OCI-M2 (cell line): ENCODE data around the gene ZNG1B.
"Not testable (repeated sequence)": the region's sequence is repeated elsewhere in the genome, so short reads cannot be mapped to it uniquely, and the experiment has no call there.

Source experiments
- DNase-seq: peaks from one replicate; lab custom pipeline; 2025; ENCODE audit not compliant: unreplicated experiment; lab: John Stamatoyannopoulos, UW

ZNG1B gene

DNA sequence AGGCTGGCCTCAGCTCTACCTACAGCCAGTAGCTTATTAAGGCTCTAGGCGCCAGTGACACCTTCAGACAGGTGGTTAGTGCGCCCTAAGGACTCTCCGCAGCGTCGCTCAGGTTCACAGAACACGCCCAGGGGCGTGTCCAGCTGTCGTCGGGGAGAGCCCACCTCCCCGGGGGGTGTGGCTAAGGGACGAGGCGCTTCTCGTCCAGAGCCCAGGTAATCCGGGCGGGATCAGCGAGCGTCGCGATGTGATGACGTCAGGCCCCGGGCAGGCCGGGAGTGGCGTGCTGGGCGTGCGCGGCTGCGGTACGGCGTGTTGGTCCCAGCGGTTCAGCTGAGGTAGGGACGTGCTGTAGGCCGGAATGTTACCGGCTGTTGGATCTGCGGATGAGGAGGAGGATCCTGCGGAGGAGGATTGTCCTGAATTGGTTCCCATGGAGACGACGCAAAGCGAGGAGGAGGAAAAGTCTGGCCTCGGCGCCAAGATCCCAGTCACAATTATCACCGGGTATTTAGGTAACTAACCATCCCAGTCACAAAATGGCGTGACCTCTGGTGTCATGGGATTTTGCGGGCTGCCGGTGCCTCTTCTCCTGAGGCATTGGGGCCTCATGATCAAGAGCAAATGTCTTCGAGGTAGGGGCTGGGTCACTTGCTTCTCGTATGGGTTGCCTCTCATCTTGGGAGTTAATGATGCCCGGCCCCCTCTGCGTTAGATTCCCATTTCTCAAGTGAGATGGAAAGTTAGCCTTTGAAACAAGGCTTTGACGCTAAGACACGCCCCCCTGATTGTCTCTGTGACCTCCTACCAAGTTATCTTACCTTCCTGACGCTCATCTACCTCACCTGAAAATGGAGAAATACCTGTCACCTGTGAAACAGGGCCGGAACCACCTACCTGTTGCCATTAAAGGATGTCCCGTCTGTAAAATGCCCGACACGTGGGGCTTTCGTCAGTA, at the start of gene ZNG1B:
Gene ZNG1B, plus strand, starts transcription at position 184 of the 958 bp plus-strand sequence. Its CDS starts 178 bp downstream, at position 362.
- not testable (repeated sequence) for DNase-seq

DNA sequence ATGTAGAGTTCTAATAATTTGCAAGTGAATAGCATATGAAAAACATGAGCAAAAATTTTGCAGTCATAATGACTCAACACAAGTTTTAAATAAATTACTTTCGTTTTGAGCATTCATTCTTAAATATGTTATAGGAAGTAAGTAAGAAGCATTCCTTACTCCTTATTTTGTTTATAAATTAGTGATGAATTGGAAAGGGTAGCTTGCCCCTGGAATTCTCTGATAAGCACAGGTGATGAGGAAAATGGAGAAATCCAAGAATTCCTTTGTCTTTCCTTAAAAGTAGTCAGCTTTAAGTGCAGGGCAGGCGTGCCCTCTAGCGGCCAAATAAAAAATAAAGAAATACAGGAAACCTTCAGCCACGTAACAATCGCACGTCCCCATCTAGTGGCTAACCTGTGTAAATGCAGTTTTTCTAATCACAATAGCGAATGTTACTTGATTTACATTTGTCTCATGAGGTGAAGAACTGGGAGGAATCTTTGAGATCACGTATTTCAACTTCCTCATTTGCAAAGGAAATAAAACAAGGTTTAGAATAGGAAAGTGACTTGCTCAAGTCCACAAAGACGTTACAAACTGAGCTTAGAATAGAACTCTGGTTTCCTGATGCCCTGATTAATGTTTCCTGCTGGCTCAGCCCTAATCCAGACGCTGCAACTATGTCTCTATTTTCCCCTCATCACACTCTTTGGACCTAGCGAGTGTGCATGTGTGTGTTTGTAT, 47.2 kb upstream of the ZNG1B start:
- no peak for DNase-seq

DNA sequence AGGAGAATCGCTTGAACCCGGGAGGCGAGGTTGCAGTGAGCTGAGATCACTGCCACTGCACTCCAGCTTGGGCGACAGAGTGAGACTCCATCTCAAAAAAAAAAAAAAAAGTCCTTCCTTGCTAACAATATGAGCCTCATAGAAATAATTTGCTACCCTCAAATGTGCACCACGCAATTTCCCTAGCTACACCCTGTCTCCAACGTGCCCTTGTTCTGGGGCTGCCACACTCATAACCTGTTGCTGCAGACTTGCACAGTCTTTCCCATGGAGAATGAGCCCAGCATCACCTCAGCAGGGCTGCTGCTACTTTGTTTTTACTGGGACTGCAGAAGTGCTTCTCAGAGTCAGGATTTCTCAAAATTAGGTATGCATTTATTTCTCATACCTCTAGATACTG, 46.4 kb upstream of the ZNG1B start:
- DNase-seq: no peak

DNA sequence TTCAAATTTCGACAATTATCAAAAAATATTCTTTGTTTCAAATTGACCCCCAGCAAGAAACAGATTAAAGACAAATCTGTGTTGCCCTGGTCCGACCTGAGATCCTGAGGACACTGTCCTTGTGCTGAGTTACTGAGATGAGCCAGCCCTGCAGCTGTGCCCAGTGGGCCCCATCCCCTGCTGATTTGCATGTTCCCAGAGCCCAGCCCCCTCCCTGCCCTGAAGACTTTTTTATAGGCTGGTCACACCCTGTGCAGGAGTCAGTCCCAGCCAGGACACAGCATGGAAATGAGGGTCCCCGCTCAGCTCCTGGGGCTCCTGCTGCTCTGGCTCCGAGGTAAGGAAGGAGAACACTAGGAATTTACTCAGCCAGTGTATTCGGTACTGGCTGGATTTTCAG, 31.4 kb upstream of the ZNG1B start:
- DNase-seq: no peak

DNA sequence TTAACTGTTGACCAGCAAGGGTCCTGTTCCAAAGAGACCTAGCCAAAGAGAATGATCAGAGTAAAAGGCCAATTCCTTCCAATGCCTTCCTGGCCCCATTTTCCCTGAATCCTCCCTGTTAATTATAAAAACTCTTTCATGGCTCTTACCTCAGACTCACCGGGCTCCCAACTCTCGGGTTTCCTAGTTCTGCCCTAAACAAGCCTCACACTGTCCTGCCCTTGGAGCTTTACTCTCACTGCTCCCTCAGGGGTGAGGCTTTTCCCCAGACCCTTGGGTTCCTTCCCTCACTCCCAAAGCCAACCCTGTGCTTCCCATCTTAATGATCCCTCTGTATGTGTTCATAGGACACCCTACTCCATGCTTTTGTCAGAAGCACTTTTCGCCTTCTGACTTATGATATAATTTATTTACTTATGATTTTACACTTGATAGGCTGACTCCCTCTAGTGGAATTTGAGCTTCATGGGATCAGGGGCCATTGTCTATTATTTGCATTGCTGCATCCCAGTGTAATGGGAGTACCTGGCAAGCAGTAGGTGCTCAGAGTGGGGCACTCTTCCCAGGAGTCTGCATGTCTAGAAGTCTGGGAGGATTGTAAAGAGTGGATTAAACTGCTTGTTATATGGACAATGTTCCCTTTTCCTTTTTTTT, 29.9 kb upstream of the ZNG1B start:
- DNase-seq: no peak

DNA sequence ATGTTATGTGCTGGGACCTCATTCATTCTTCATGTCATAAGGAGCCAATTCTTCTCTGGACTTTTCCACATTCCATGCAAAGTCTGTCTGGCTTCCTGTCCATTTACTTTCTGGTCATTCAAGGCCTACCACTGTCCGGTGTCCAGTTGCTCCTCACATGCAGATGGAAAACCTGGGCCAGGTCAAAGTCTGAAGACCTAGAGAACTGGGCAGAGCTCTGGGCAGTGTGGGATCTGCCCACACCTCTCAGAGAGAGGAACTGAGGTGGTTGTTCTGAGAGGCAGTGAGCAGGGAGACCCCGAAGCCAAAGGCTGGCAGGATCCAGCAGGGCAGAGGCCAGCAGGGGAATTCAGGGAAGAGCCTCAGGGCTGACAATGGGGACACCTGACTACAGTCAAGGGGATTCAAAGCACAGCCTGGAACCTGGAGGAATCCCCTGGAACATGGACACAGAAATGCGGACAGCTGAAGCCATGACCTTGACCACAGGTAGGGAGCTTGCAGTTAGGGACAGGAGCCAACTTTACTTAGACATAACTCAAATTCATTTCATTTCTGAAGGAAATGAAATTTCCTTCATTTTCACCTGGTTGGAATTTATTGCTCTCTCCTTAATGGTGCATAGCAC, 25.7 kb upstream of the ZNG1B start:
- not testable (repeated sequence) for DNase-seq

DNA sequence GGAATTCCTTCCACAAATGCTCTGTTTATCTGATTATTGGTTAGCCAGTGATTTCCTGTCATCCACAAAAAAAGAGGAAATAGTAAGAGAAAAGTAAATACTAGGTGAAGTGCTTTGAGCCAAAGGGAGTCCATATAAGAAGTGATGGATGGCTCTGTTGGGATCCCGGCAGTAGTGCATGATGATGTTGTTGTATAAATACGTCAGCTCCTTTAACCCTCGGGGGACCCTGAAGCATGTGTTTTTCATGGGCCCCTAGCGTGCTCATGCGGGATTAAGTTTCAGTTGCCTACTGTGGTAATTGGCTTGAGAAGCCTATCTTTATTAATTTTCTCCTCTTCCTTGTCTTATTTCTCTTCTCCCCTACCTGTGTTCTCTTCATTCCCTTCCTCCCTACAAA, 24.7 kb upstream of the ZNG1B start:
- DNase-seq: not testable (repeated sequence)

DNA sequence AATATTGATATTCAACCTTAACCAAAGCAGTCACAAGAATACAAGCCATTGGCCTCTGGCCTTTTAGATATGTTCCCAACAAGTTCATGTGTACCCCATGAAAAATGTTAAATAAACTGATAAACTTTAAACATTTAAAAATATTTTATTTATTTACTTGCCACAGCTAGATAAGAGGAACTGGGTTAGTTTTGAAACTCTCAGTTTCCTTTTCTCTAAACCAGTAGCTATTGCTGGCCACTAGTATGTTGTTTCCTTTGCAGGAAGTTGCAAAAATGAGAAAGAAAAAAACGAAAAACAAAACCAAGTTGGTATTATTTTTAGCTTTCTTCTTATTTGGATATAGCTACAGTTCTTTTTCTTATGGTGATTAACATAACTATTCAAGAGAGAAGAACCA, 5.7 kb upstream of the ZNG1B start:
- DNase-seq: not testable (repeated sequence)

DNA sequence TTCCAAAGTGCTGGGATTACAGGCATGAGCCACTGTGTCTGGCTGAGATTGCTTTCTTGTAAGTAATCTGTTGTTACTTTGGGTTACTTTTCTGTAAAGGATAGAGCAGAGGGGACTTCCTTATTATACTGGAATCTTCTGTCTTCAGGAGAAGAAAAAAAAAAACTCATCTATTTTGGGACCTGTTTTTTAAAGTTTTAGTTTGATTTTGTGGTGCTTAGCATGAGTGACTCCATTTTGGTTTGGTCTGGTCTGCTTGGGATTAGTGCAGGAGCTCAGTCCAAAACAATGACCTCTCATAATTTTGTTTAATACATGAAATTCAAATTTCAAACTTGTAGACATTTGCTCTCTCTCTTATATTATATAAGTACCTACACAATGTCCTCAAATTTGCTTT, 4.0 kb upstream of the ZNG1B start:
- DNase-seq: not testable (repeated sequence)

DNA sequence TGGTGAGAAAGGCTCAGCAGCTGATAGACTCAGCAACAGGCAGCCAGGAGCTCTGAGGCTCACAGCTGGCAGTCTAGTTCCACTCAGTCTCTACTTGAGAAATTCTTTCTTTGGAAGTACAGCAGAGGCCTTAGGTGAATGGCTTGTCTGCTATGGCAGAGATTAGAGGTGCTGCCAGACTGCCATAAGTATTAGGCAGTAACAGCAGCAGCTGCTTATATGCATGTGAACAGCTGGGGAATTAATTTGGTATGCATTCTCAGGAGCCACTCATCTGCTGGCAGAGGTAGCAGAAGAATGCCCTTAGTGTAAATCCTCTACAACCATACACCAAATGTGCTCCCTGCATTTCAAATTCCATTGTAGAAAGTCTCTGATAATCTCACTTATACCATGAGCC, 28.3 kb downstream of the ZNG1B start:
- DNase-seq: not testable (repeated sequence)

DNA sequence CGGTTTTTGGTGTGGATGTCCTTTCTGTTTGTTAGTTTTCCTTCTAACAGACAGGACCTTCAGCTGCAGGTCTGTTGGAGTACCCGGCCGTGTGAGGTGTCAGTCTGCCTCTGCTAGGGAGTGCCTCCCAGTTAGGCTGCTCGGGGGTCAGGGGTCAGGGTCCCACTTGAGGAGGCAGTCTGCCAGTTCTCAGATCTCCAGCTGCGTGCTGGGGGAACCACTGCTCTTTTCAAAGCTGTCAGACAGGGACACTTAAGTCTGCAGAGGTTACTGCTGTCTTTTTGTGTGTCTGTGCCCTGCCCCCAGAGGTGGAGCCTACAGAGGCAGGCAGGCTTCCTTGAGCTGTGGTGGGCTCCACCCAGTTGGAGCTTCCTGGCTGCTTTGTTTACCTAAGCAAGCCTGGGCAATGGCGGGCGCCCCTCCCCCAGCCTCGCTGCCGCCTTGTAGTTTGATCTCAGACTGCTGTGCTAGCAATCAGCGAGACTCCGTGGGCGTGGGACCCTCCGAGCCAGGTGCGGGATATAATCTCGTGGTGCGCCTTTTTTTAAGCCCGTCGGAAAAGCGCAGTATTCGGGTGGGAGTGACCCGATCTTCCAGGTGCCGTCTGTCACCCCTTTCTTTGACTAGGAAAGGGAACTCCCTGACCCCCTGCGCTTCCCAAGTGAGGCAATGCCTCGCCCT, 39.3 kb downstream of the ZNG1B start:
- DNase-seq: not testable (repeated sequence)

DNA sequence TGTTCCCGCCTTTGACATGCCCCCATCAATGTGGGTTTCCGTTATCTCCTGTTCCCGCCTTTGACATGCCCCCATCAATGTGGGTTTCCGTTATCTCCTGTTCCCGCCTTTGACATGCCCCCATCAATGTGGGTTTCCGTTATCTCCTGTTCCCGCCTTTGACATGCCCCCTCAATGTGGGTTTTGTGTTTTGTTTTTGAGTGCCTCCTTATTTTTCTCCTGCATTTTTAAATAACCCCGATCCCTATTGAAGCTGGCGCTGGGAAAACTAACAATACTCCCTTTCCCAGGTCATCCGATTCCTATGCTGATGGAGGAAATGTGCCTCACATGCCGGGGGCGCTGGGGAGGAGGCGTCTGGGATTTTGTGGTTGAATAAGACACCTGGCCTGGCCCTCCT, 59.0 kb downstream of the ZNG1B start:
- DNase-seq: not testable (repeated sequence)

DNA sequence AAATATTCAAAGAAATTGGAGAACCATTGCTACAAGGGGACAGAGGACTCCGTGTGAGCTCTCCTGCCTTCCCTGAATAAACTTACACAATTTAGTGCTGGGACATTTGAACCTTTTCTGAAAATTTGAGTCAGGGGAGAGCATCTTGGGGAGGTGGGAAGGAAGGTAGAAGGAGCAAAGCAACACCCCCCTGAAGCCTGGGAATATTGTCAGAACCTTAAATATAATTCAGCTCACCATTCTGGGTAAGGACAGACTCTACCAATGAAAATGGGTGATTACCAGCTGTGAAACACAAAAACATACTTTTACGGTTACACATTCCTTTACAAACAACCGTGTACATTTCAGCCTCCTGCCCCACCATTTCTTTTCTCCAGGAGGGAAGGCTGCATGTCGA, 60.9 kb downstream of the ZNG1B start, which contains the start of gene FOXD4L1:
Gene FOXD4L1, plus strand, starts transcription at position 301 of the 400 bp plus-strand sequence. CDS start 592 bp downstream, outside the sequence.
- not testable (repeated sequence) for DNase-seq

DNA sequence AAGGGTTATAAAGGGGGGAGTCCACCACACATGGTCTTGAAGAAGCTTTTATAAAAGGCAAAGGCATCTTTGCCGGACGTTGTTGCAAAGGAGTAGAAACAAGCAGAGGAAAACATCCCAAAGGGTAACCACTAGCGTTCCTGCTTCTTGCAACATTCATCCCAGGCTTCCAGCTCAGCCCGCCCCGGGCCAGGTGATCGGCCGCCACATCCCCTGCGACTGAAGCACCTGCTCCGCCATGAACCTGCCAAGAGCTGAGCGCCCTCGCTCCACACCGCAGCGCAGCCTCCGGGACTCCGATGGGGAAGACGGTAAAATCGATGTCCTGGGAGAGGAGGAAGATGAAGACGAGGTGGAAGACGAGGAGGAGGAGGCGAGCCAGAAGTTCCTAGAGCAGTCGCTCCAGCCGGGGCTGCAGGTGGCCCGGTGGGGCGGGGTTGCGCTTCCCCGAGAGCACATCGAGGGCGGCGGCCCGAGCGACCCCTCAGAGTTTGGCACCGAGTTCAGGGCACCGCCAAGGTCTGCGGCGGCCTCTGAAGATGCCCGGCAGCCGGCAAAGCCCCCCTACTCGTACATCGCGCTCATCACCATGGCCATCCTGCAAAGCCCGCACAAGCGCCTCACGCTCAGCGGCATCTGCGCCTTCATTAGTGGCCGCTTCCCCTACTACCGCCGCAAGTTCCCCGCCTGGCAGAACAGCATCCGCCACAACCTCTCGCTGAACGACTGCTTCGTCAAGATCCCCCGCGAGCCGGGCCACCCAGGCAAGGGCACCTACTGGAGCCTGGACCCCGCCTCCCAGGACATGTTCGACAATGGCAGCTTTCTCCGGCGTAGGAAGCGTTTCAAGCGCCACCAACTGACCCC, 61.8 kb downstream of the ZNG1B start:
- DNase-seq: not testable (repeated sequence)

DNA sequence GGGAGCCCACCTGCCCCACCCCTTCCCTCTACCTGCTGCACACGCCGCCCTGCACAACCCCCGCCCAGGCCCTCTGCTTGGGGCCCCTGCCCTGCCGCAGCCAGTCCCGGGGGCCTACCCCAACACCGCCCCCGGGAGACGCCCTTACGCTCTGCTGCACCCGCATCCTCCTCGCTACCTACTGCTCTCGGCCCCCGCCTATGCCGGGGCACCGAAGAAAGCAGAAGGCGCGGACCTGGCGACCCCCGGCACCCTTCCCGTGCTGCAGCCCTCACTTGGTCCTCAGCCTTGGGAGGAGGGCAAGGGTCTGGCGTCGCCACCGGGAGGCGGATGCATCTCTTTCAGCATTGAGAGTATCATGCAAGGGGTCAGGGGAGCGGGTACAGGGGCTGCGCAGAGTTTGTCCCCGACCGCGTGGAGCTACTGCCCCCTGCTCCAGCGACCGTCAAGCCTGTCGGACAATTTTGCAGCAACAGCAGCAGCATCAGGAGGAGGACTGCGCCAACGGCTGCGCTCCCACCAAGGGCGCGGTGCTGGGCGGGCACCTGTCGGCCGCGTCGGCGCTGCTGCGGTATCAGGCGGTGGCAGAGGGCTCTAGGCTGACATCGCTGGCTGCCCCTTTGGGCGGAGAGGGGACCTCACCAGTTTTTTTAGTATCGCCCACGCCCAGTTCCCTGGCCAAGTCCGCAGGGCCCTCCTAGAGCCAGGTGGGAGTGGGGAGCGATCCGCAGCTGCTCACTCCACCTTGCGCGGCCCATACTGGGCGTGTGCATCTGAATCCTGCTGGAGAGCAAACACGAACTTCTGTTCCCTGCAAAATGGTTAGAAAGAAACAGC, 62.6 kb downstream of the ZNG1B start:
- DNase-seq: not testable (repeated sequence)

DNA sequence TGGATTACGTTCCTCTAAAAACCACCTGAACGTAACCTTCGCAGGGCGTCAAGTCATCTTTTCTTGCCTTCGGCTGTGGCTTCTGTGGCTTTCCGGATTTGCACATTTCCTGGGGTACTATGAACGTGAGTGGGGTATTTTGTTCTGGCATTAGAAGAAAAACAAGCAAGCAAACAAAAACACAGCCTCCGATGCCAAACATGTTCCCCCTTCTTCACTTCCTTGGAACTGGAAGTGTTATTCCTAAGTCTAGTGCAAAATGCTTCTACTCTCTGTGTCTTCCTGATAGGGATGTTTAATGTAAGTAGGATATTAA, 63.2 kb downstream of the ZNG1B start:
- not testable (repeated sequence) for DNase-seq

DNA sequence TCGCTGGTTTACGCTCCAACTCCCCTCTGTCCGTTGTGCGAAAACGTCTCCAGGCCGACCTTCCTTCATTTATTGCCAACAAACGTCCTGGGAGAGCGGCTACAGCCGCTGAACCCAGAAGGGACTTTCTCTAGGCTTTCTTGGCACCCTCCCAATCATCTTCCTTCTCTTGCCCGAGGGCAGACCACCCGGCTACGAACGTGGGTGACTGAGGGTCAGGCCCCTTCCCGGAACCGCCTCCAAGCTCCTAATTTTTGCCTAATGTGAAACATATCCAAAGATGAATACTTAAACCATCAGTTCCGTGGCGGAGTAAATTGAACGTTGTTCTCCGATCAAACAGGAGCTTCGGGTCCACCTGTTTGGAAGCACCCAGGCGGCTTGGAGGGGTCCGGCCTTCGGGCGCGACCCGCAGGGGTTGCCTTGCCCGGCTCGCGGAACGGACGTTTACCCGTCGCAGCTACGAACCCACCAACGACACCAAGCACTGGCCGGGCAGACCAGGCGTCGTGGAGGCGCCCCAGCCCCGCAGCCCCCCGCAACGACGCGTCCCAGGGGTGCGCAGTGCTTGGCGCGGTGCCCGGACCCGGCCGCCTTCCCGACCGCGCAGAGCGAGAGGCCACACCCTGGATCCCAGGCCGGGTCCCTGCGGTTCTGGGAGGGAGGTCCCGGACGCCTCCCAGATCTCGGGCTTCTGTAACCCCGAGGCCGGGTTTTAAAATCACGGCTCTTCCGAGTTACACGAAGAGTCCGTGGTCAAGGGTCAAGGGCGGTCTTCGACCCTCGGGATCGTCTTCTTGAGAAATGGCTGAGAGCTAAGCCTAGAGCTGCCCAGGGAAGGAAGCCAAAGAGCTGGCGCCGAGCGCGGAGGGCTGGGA, 65.0 kb downstream of the ZNG1B start:
- DNase-seq: not testable (repeated sequence)
